Right atrium auricular region (tissue), 2 donors: Measurements from ENCODE around the gene PMVK. TPM values are rescaled to one million over a fixed set of nuclear protein-coding genes. Genes with fewer than 3 reads are reported as not detected.

ENCODE experiments used
- DNase-seq: peaks from one replicate; pipeline ENCODE4 v3.0.0-alpha.2; 2019; ENCODE audit warnings: low spot score
- H3K27ac ChIP-seq, 2 donors: fragments of 200-600 bp; sonication (generic); 1 replicate in 1 of 2; 2 replicates in 1 of 2; pipeline ENCODE4 v1.5.1; 2016 to 2019
- H3K27me3 ChIP-seq, 2 donors: fragments of 200-600 bp; sonication (generic); one replicate each; pipeline versions ENCODE4 v1.5.1 to v1.6.0; 2017 to 2019
- H3K36me3 ChIP-seq: fragments of 200-600 bp; sonication (generic); one replicate; pipeline ENCODE4 v1.5.1; 2016
- H3K4me1 ChIP-seq, 2 donors: fragments of 200-600 bp; sonication (generic); one replicate each; pipeline versions ENCODE4 v1.5.1 to v1.6.0; 2017 to 2019
- H3K4me3 ChIP-seq, 2 donors: fragments of 200-600 bp; sonication (generic); 1 replicate in 1 of 2; 2 replicates in 1 of 2; pipeline ENCODE4 v1.5.1; 2017 to 2019; ENCODE audit warnings: mild to moderate bottlenecking in 1 of 2, moderate library complexity in 1 of 2
- H3K9me3 ChIP-seq, 2 donors: fragments of 200-600 bp; sonication (generic); one replicate each; pipeline ENCODE4 v1.5.1; 2019
- total RNA-seq, 2 donors: library from RNA; depleted of rRNA; stranded (reverse); fragments of >200 nt; gene quantifications; one replicate each; pipeline ENCODE4 v1.1.0, GENCODE V29; 2016
- TF ChIP-seq, protein P1 (sequence below), 2 donors: fragments of 200-600 bp; sonication (generic); IDR thresholded peaks; one replicate each; pipeline ENCODE4 v1.5.1; 2019; ENCODE audit warnings: antibody characterized with exemption in 2 of 2

The PMVK gene
- total RNA-seq, 2 donors from 2014 or later, result 15.7 to 21.2 TPM

DNA sequence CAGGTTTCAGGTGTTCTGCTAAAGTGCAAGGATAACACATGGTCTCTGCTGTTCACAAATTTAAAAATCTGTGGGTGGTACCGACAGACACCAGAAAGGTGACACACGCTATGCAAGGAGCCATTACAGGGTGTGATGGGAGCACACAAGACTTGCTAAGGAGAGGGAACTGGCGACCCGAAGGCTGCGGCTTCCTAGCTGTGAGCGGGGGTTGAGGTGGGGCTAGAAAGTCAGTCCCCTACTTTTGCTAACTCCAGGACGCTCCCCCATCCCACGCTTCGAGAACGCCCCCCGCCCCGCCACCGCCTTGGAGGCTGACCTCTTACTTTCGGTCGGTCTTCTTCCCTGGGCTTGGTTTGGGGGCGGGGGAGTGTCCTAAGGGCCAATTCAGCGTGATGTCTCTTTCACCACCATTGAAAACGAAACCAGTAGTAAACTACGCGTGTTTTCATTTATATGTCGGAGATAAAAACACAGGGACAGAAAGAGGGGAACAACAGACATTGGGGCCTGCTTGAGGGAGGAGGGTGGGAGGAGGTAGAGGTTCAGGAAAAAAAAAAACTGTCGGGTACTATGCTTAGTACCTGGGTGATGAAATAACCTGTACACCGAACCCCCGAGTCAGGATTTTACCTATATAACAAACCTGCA is 39.0 kb upstream of the PMVK start:
- H3K9me3 ChIP-seq, result no peaks in the 10 kb centered on the region
- TF ChIP-seq, protein P1, sequence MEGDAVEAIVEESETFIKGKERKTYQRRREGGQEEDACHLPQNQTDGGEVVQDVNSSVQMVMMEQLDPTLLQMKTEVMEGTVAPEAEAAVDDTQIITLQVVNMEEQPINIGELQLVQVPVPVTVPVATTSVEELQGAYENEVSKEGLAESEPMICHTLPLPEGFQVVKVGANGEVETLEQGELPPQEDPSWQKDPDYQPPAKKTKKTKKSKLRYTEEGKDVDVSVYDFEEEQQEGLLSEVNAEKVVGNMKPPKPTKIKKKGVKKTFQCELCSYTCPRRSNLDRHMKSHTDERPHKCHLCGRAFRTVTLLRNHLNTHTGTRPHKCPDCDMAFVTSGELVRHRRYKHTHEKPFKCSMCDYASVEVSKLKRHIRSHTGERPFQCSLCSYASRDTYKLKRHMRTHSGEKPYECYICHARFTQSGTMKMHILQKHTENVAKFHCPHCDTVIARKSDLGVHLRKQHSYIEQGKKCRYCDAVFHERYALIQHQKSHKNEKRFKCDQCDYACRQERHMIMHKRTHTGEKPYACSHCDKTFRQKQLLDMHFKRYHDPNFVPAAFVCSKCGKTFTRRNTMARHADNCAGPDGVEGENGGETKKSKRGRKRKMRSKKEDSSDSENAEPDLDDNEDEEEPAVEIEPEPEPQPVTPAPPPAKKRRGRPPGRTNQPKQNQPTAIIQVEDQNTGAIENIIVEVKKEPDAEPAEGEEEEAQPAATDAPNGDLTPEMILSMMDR (IDR thresholded peaks at IDR 0.05), result no peak
- peak overlapping the region; percentile 99 for H3K27ac ChIP-seq
- DNase-seq, result no peak
- H3K36me3 ChIP-seq, result no peaks in the 10 kb centered on the region
- H3K27me3 ChIP-seq, result no peaks in the 10 kb centered on the region
- peaks cover 0 to 44% of the 10 kb centered on the region in 2 donors for H3K4me1 ChIP-seq
- H3K4me3 ChIP-seq, result peak overlapping the region; percentile 51 to 74

- peak overlapping the region; percentile 51 to 74 for H3K4me3 ChIP-seq
- H3K27ac ChIP-seq, result peak overlapping the region; percentile 99
- H3K9me3 ChIP-seq, result no peaks in the 10 kb centered on the region
- DNase-seq, result peak; percentile 95
- H3K27me3 ChIP-seq, result no peaks in the 10 kb centered on the region
- TF ChIP-seq, protein P1 (IDR thresholded peaks at IDR 0.05), result no peak
- H3K4me1 ChIP-seq, result peaks cover 0 to 50% of the 10 kb centered on the region in 2 donors
- no peaks in the 10 kb centered on the region for H3K36me3 ChIP-seq
These were observed 38.4 kb upstream of the PMVK start for GRCh38 chr1:154974808-154975408.

DNA sequence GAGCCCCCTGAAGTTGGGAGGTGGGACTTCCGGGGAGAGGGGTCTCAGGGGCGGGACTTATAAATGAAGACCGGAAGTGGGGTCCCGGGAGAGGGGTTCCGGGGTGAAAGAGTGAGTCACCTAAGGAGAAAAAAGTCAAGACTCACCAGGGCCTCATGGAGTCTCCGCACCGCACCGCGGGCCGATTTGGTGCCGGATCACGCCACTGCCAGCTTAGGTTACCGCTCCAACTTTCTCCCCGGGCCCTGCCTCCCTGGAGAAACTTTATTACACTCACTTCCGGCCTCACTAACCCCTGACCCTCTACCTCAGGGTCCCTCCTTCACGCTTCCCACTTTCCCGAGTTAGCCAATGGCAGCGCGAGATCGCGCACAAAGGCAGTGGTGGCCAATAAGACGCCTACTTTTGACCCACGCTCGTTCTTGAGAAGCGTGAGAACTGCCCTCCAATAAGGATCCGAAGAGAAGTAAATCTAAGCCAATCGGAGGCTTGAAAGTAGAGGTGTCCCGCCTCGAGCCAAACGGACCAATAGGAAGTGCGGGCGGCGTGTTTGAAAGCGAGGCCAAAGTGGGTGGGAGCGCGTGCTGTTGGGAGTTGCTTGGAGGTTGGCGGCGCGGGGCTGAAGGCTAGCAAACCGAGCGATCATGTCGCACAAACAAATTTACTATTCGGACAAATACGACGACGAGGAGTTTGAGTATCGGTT is 37.7 kb upstream of the PMVK start, which contains the start of gene CKS1B:
Gene CKS1B (plus strand): TSS at position 580 of the 706 bp plus-strand sequence. CDS start 65 bp downstream, at position 645.
- TF ChIP-seq, protein P1 (IDR thresholded peaks at IDR 0.05), result no peak
- peaks cover 0 to 57% of the 10 kb centered on the region in 2 donors for H3K4me1 ChIP-seq
- H3K36me3 ChIP-seq, result no peaks in the 10 kb centered on the region
- H3K27me3 ChIP-seq, result no peaks in the 10 kb centered on the region
- DNase-seq, result peak; percentile 100
- no peaks in the 10 kb centered on the region for H3K9me3 ChIP-seq
- H3K27ac ChIP-seq, result peak within 1 kb of the TSS; percentile 99
- H3K4me3 ChIP-seq, result peak within 1 kb of the TSS; percentile 74 to 76

DNA sequence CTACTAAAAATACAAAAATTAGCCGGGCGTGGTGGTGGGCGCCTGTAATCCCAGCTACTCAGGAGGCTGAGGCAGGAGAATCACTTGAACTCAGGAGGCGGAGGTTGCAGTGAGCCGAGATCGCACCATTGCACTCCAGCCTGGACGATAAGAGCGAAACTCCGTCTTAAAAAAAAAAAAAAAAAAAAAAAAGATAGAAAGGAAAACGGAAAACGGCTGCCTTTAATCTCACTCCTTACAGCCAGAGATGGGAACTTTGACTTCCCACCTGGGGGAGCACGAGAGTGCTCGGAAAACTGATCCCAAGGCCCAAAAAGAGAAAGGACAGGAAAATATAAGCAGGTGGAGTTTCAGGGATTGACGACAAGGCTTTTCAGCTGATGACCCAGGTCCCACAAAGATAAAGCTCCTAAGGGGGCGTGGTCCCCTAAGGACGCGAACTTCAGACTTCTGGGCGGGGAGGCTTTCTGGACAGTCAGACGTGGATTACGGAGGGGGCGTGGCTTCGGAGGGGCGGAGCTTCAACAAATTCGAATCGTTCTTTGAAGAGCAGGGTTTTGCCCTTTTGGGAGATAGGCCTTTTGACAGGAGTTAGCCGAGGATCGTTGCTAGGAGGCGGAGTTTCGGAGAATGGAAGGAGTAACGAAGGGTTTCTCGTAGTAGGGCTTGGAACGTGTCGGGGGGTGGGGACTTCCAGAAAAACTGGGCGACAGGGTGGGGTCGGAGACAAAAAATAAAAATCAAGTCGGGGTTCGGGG is 37.0 kb upstream of the PMVK start:
- TF ChIP-seq, protein P1 (IDR thresholded peaks at IDR 0.05), result peak in 1 of 2 donors; percentile 29
- Histone ChIP-seq H3K27me3 (no peaks in the 10 kb centered on the region), H3K36me3 (peaks cover under 1% of the 10 kb centered on the region), H3K4me1 (peaks cover 0 to 64% of the 10 kb centered on the region in 2 donors), H3K4me3 (peak overlapping the region; percentile 74 to 76), H3K27ac (peak overlapping the region; percentile 99), H3K9me3 (no peaks in the 10 kb centered on the region)
- peak; percentile 99 for DNase-seq

- peaks cover 0 to 72% of the 10 kb centered on the region in 2 donors for H3K4me1 ChIP-seq
These were observed 36.2 kb upstream of the PMVK start for GRCh38 chr1:154972517-154973343.

More at GRCh38 chr1:154972517-154973343, 36.2 kb upstream of the PMVK start:
- Histone ChIP-seq H3K27me3 (no peaks in the 10 kb centered on the region), H3K9me3 (no peaks in the 10 kb centered on the region), H3K27ac (peak overlapping the region; percentile 99), H3K4me3 (peak overlapping the region; percentile 74 to 76), H3K36me3 (peaks cover 8% of the 10 kb centered on the region)
- TF ChIP-seq, protein P1 (IDR thresholded peaks at IDR 0.05), result no peak
- DNase-seq, result peak; percentile 87
